Forelimb muscle (tissue), 1 donor: ENCODE measurements around the gene ABI1. TPM values are rescaled to one million over a fixed set of nuclear protein-coding genes. Genes with fewer than 3 reads are reported as not detected.

Experiments used
- DNase-seq: peaks from one replicate; pipeline ENCODE4 v3.0.0-alpha.2; 2013; ENCODE audit warnings: low read depth
- polyA plus RNA-seq: library from polyadenylated mRNA; unstranded; fragments of 120-200 nt; gene quantifications from one replicate; pipeline ENCODE4 v1.2.1, GENCODE V29; 2013; ENCODE audit not compliant: insufficient read length

Gene ABI1
- polyA plus RNA-seq, 1 donor: 43.9 TPM

GRCh38 chr10:26855186-26855585 is 5.6 kb downstream of the ABI1 start:
- DNase-seq: no peak

- no peak for DNase-seq
Measured at GRCh38 chr10:26854524-26854923, 6.2 kb downstream of the ABI1 start.

- no peak for DNase-seq
Measured at GRCh38 chr10:26844396-26844975, 16.3 kb downstream of the ABI1 start.

- DNase-seq: no peak
Measured at GRCh38 chr10:26843736-26844135, 17.0 kb downstream of the ABI1 start.

GRCh38 chr10:26841733-26842317 is 18.9 kb downstream of the ABI1 start:
- no peak for DNase-seq

- DNase-seq: no peak
Measured at GRCh38 chr10:26840938-26841732, 19.6 kb downstream of the ABI1 start.

- no peak for DNase-seq
Measured at GRCh38 chr10:26839966-26840627, 20.7 kb downstream of the ABI1 start.

GRCh38 chr10:26837139-26837538 is 23.6 kb downstream of the ABI1 start:
- no peak for DNase-seq

- no peak for DNase-seq
Measured at GRCh38 chr10:26835025-26835424, 25.7 kb downstream of the ABI1 start.

- no peak for DNase-seq
Measured at GRCh38 chr10:26832960-26833359, 27.8 kb downstream of the ABI1 start.

- no peak for DNase-seq
Measured at GRCh38 chr10:26831936-26832335, 28.8 kb downstream of the ABI1 start.

- no peak for DNase-seq
Measured at GRCh38 chr10:26829810-26830515, 30.8 kb downstream of the ABI1 start.

- DNase-seq: no peak
Measured at GRCh38 chr10:26824015-26824690, 36.6 kb downstream of the ABI1 start.

GRCh38 chr10:26821699-26822570 is 38.8 kb downstream of the ABI1 start:
- no peak for DNase-seq

GRCh38 chr10:26815500-26815899 is 45.3 kb downstream of the ABI1 start:
- no peak for DNase-seq

GRCh38 chr10:26810435-26811026 is 50.2 kb downstream of the ABI1 start:
- no peak for DNase-seq

GRCh38 chr10:26809973-26810372 is 50.8 kb downstream of the ABI1 start:
- DNase-seq: no peak

- no peak for DNase-seq
Measured at GRCh38 chr10:26807532-26807931, 53.2 kb downstream of the ABI1 start.

- no peak for DNase-seq
Measured at GRCh38 chr10:26806557-26806956, 54.2 kb downstream of the ABI1 start.
